WTC11 (cell line): Measurements from ENCODE around the gene ZFYVE28. TPM values are rescaled to one million over a fixed set of nuclear protein-coding genes. Genes with fewer than 3 reads are reported as not detected.

ENCODE experiments used
- ATAC-seq: fragments of 200-7000 bp; cut with Tn5 transposase; 2 replicates; pipeline ENCODE4 v1.10.0; 2021; ENCODE audit warnings: mild to moderate bottlenecking, moderate library complexity
- CTCF ChIA-PET: fragments of 300-600 bp; sonication (Branson Sonifier 250); formaldehyde crosslinking; loops from one replicate; lab custom pipeline; 2021; ENCODE audit warnings: antibody characterized with exemption; lab: Charles Lee
- POLR2A ChIA-PET: fragments of 350-600 bp; sonication (Branson Sonifier 250); formaldehyde crosslinking; loops from one replicate; lab custom pipeline; 2021; ENCODE audit warnings: antibody characterized with exemption; lab: Charles Lee
- DNase-seq: peaks from one replicate; pipeline ENCODE4 v3.0.0; 2021; ENCODE audit warnings: low spot score
- H3K27ac Mint-ChIP-seq: 2 replicates; pipeline ENCODE4 v1.8.0; 2021; ENCODE audit warnings: mixed read lengths
- H3K27me3 Mint-ChIP-seq: 2 replicates; pipeline ENCODE4 v1.8.0; 2021; ENCODE audit warnings: low read depth, mild to moderate bottlenecking, moderate library complexity, mixed read lengths
- H3K36me3 Mint-ChIP-seq: 2 replicates; pipeline ENCODE4 v1.8.0; 2021; ENCODE audit warnings: mixed read lengths
- H3K4me1 Mint-ChIP-seq: 2 replicates; pipeline ENCODE4 v1.8.0; 2022; ENCODE audit warnings: mixed read lengths
- H3K4me3 Mint-ChIP-seq: 2 replicates; pipeline ENCODE4 v1.8.0; 2021; ENCODE audit warnings: mild to moderate bottlenecking, moderate library complexity, mixed read lengths
- H3K9me3 Mint-ChIP-seq: 2 replicates; pipeline ENCODE4 v1.8.0; 2021; ENCODE audit warnings: mixed read lengths
- ATF2 ChIP-seq: sonication (generic); formaldehyde crosslinking; IDR thresholded peaks from 2 replicates; pipeline ENCODE4 v1.8.1; 2022; ENCODE audit warnings: low read depth, missing genetic modification reagents, borderline replicate concordance
- ESRRA ChIP-seq: sonication (generic); formaldehyde crosslinking; IDR thresholded peaks from 2 replicates; pipeline ENCODE4 v1.8.1; 2022; ENCODE audit warnings: mild to moderate bottlenecking, missing genetic modification reagents, borderline replicate concordance
- ETV6 ChIP-seq: sonication (generic); formaldehyde crosslinking; IDR thresholded peaks from 2 replicates; pipeline ENCODE4 v1.8.1; 2022; ENCODE audit warnings: mild to moderate bottlenecking, missing genetic modification reagents
- HMGXB4 ChIP-seq: sonication (generic); formaldehyde crosslinking; IDR thresholded peaks from 2 replicates; pipeline ENCODE4 v1.8.1; 2023; ENCODE audit warnings: mild to moderate bottlenecking, moderate library complexity, missing genetic modification reagents
- JAZF1 ChIP-seq: fragments of 250-450 bp; sonication (Bioruptor Pico); IDR thresholded peaks from 2 replicates; pipeline ENCODE4 v1.9.0; 2021; ENCODE audit warnings: moderate library complexity, mild to moderate bottlenecking, inconsistent platforms
- JUN ChIP-seq: sonication (generic); formaldehyde crosslinking; IDR thresholded peaks from 2 replicates; pipeline ENCODE4 v1.8.0; 2023; ENCODE audit warnings: mild to moderate bottlenecking, missing genetic modification reagents
- KAT7 ChIP-seq: sonication (generic); formaldehyde crosslinking; IDR thresholded peaks from 2 replicates; pipeline ENCODE4 v1.8.1; 2023; ENCODE audit warnings: missing genetic modification reagents, mild to moderate bottlenecking, borderline replicate concordance
- MAX ChIP-seq: sonication (generic); formaldehyde crosslinking; IDR thresholded peaks from 2 replicates; pipeline ENCODE4 v1.8.0; 2022; ENCODE audit warnings: mild to moderate bottlenecking, missing genetic modification reagents
- PRDM15 ChIP-seq: sonication (generic); formaldehyde crosslinking; IDR thresholded peaks from 2 replicates; pipeline ENCODE4 v1.8.0; 2022; ENCODE audit warnings: missing genetic modification reagents
- PREB ChIP-seq: sonication (generic); formaldehyde crosslinking; IDR thresholded peaks from 2 replicates; pipeline ENCODE4 v1.8.1; 2022; ENCODE audit warnings: mild to moderate bottlenecking, missing genetic modification reagents, moderate library complexity, borderline replicate concordance
- PRRX2 ChIP-seq: fragments of 250-450 bp; sonication (Bioruptor Pico); IDR thresholded peaks from 2 replicates; pipeline ENCODE4 v1.8.0; 2021; ENCODE audit warnings: mild to moderate bottlenecking
- SP1 ChIP-seq: sonication (generic); formaldehyde crosslinking; conservative IDR thresholded peaks from 2 replicates; pipeline ENCODE4 v1.8.1; 2022; ENCODE audit warnings: missing genetic modification reagents
- TEAD1 ChIP-seq: sonication (generic); formaldehyde crosslinking; IDR thresholded peaks from 2 replicates; pipeline ENCODE4 v1.8.0; 2022; ENCODE audit warnings: mild to moderate bottlenecking, missing genetic modification reagents
- TEAD4 ChIP-seq: sonication (generic); formaldehyde crosslinking; IDR thresholded peaks from 2 replicates; pipeline ENCODE4 v1.8.0; 2022; ENCODE audit warnings: mild to moderate bottlenecking, missing genetic modification reagents
- USF2 ChIP-seq: sonication (generic); formaldehyde crosslinking; IDR thresholded peaks from 2 replicates; pipeline ENCODE4 v1.8.1; 2023; ENCODE audit warnings: mild to moderate bottlenecking, missing genetic modification reagents, moderate library complexity
- ZNF219 ChIP-seq: sonication (generic); formaldehyde crosslinking; IDR thresholded peaks from 2 replicates; pipeline ENCODE4 v1.8.0; 2023; ENCODE audit warnings: missing genetic modification reagents, mild to moderate bottlenecking, borderline replicate concordance
- ZNF281 ChIP-seq: sonication (generic); formaldehyde crosslinking; IDR thresholded peaks from 2 replicates; pipeline ENCODE4 v1.8.0; 2023; ENCODE audit warnings: mild to moderate bottlenecking, missing genetic modification reagents
- total RNA-seq: library from RNA; stranded (reverse); gene quantifications from 3 replicates; pipeline ENCODE4 v1.2.3, GENCODE V29; 2021

Gene ZFYVE28
- total RNA-seq, 1 experiment from 2014 or later, result 7.8 TPM

- TF ChIP-seq PRDM15, result no peak
- no peak for TF ChIP-seq HMGXB4 (CRISPR knock-in tag)
These were observed 95.6 kb downstream of the ZFYVE28 start (continued) for GRCh38 chr4:2322841-2323240.

- CTCF ChIA-PET, result interaction anchor here (0.8 to 1.6 kb wide), 3 partner anchors 32 to 102 kb away, joined by 3 to 5 read pairs (median 3); no protein-coding TSS in a partner anchor
- Mint-ChIP-seq H3K4me3 (no peak overlapping the region), H3K27ac (no peak overlapping the region), H3K9me3 (peaks cover 10% of the 10 kb centered on the region), H3K4me1 (peaks cover 11% of the 10 kb centered on the region), H3K36me3 (no peaks in the 10 kb centered on the region), H3K27me3 (peaks cover 4% of the 10 kb centered on the region; the same call in 1 of the 2 replicates)
- ATAC-seq (no peak), DNase-seq (no peak)
- POLR2A ChIA-PET, result no interaction called here
- TF ChIP-seq USF2 (CRISPR knock-in tag), result no peak
- no peak for TF ChIP-seq JUN (CRISPR knock-in tag)
- TF ChIP-seq ATF2 (CRISPR knock-in tag), result no peak
These were observed 96.2 kb downstream of the ZFYVE28 start for GRCh38 chr4:2322227-2322626.

GRCh38 chr4:2321279-2322196 lies 96.9 kb downstream of the ZFYVE28 start:
- Mint-ChIP-seq H3K4me1 (peaks cover 11% of the 10 kb centered on the region), H3K36me3 (no peaks in the 10 kb centered on the region), H3K27ac (no peak overlapping the region), H3K4me3 (no peak overlapping the region), H3K27me3 (peaks cover 4% of the 10 kb centered on the region; the same call in 1 of the 2 replicates), H3K9me3 (peaks cover 10% of the 10 kb centered on the region)
- POLR2A ChIA-PET, result no interaction called here
- no peak for ATAC-seq
- DNase-seq, result no peak
- CTCF ChIA-PET, result interaction anchor here (0.8 to 1.6 kb wide), 4 partner anchors 33 to 120 kb away, joined by 3 to 5 read pairs (median 4); no protein-coding TSS in a partner anchor
- TF ChIP-seq TEAD4 (CRISPR knock-in tag), result no peak
- TF ChIP-seq PRRX2 (CRISPR knock-in tag), result no peak
- no peak for TF ChIP-seq SP1 (CRISPR knock-in tag)
- no peak for TF ChIP-seq KAT7
- no peak for TF ChIP-seq MAX (CRISPR knock-in tag)
- no peak for TF ChIP-seq TEAD1 (CRISPR knock-in tag)
- TF ChIP-seq ZNF281 (CRISPR knock-in tag), result no peak
- no peak for TF ChIP-seq JUN (CRISPR knock-in tag)
- TF ChIP-seq ETV6 (CRISPR knock-in tag), result no peak
- no peak for TF ChIP-seq ZNF219 (CRISPR knock-in tag)
- TF ChIP-seq ESRRA (CRISPR knock-in tag), result no peak
- no peak for TF ChIP-seq JAZF1
- TF ChIP-seq PREB (CRISPR knock-in tag), result no peak
